GM21786 (cell line): ENCODE measurements around the gene C5orf47.
"Not testable (repeated sequence)": the region's sequence is repeated elsewhere in the genome, so short reads cannot be mapped to it uniquely, and the experiment has no call there.

Experiments
- ATAC-seq: cut with Tn5 transposase; IDR thresholded peaks from one replicate; pipeline ENCODE4 v1.9.1; 2021; ENCODE audit not compliant: unreplicated experiment

The C5orf47 gene

GRCh38 chr5:173969167-173970049 is 19.6 kb upstream of the C5orf47 start:
- no peak for ATAC-seq

GRCh38 chr5:173970878-173971650 is 17.9 kb upstream of the C5orf47 start:
- no peak for ATAC-seq

- no peak for ATAC-seq
Measured at GRCh38 chr5:173971681-173972345, 17.2 kb upstream of the C5orf47 start.

GRCh38 chr5:173972607-173972924 is 16.4 kb upstream of the C5orf47 start:
- no peak for ATAC-seq

- peak; percentile 63 for ATAC-seq
Measured at GRCh38 chr5:173972925-173973615, 15.9 kb upstream of the C5orf47 start.

GRCh38 chr5:173973616-173973969 is 15.4 kb upstream of the C5orf47 start:
- ATAC-seq, result peak; percentile 16

GRCh38 chr5:173974688-173975239 is 14.2 kb upstream of the C5orf47 start:
- ATAC-seq, result no peak

GRCh38 chr5:173981185-173981761 is 7.7 kb upstream of the C5orf47 start:
- ATAC-seq, result no peak

GRCh38 chr5:173984218-173984617 is 4.8 kb upstream of the C5orf47 start:
- ATAC-seq, result no peak

GRCh38 chr5:173989432-173990082 is 587 bp downstream of the C5orf47 start:
- no peak for ATAC-seq

GRCh38 chr5:173997331-173997730 is 8.4 kb downstream of the C5orf47 start:
- ATAC-seq, result no peak

GRCh38 chr5:173998531-173998930 is 9.6 kb downstream of the C5orf47 start:
- no peak for ATAC-seq

GRCh38 chr5:174000076-174000475 is 11.1 kb downstream of the C5orf47 start:
- no peak for ATAC-seq

- no peak for ATAC-seq
Measured at GRCh38 chr5:174003795-174004194, 14.8 kb downstream of the C5orf47 start.

GRCh38 chr5:174008922-174009321 is 20.0 kb downstream of the C5orf47 start:
- no peak for ATAC-seq

- ATAC-seq, result no peak
Measured at GRCh38 chr5:174010365-174010764, 21.4 kb downstream of the C5orf47 start.

GRCh38 chr5:174011441-174011840 is 22.5 kb downstream of the C5orf47 start:
- no peak for ATAC-seq

GRCh38 chr5:174020069-174020927 is 31.3 kb downstream of the C5orf47 start:
- ATAC-seq, result not testable (repeated sequence)

GRCh38 chr5:174020928-174021304 is 31.9 kb downstream of the C5orf47 start:
- no peak for ATAC-seq
